GM12875 (cell line): ENCODE results near the gene PACRG.

Experiments
- H3K4me3 ChIP-seq: one replicate; pipeline ENCODE4 v1.5.1; 2011; ENCODE audit warnings: low read depth, low read length, control low read depth
- CTCF ChIP-seq: IDR thresholded peaks from 2 replicates; pipeline ENCODE4 v1.5.1; 2011; ENCODE audit warnings: low read depth, mild to moderate bottlenecking, control low read depth, inconsistent platforms, low read length, moderate library complexity, borderline replicate concordance; ENCODE audit not compliant: insufficient read depth

The PACRG gene

GRCh38 chr6:163226836-163227485, 499.2 kb downstream of the PACRG start:
- no peak overlapping the region for H3K4me3 ChIP-seq
- no peak for TF ChIP-seq CTCF

- TF ChIP-seq CTCF, result no peak
- H3K4me3 ChIP-seq, result no peak overlapping the region
These were observed 500.3 kb downstream of the PACRG start for GRCh38 chr6:163228041-163228440.

- no peak overlapping the region for H3K4me3 ChIP-seq
- TF ChIP-seq CTCF, result no peak
These were observed 501.3 kb downstream of the PACRG start for GRCh38 chr6:163229050-163229449.

- TF ChIP-seq CTCF, result no peak
- H3K4me3 ChIP-seq, result no peak overlapping the region
These were observed 503.1 kb downstream of the PACRG start for GRCh38 chr6:163230901-163231300.

GRCh38 chr6:163231356-163232014, 503.7 kb downstream of the PACRG start:
- no peak overlapping the region for H3K4me3 ChIP-seq
- TF ChIP-seq CTCF, result no peak

- TF ChIP-seq CTCF, result no peak
- no peak overlapping the region for H3K4me3 ChIP-seq
These were observed 504.3 kb downstream of the PACRG start for GRCh38 chr6:163232015-163232523.

GRCh38 chr6:163232649-163233048, 504.9 kb downstream of the PACRG start:
- TF ChIP-seq CTCF, result no peak
- no peak overlapping the region for H3K4me3 ChIP-seq
